Measurements from ENCODE around the gene CIBAR2.

CIBAR2 gene

GRCh38 chr16:85112364-85112763 is at the start of gene CIBAR2:
Gene CIBAR2, minus strand, starts transcription at chr16:85112472. Its CDS starts 120 bp downstream, at chr16:85112352.
- Histone ChIP-seq H3K4me1 (ENCODE audit: control insufficient read depth, insufficient read depth, low read length) (no peaks in the 10 kb centered on the region), H3K9me3 (ENCODE audit: control insufficient read depth, insufficient read depth, low read length) (no peaks in the 10 kb centered on the region), H3K36me3 (ENCODE audit: control insufficient read depth, insufficient read depth, low read length) (no peaks in the 10 kb centered on the region), H3K27me3 (ENCODE audit: control insufficient read depth, insufficient read depth, low read length) (no peaks in the 10 kb centered on the region), H3K4me3 (ENCODE audit: low read depth, low read length) (no peak within 1 kb of the TSS), H3K9ac (ENCODE audit: low read depth, low read length) (no peak within 1 kb of the TSS)

GRCh38 chr16:85159179-85159980 is 47.1 kb upstream of the CIBAR2 start:
- H3K4me1 ChIP-seq (ENCODE audit: control insufficient read depth, insufficient read depth, low read length) = peaks cover 5% of the 10 kb centered on the region
- H3K4me3 ChIP-seq (ENCODE audit: low read depth, low read length) = no peak overlapping the region
- no peaks in the 10 kb centered on the region for H3K9me3 ChIP-seq (ENCODE audit: control insufficient read depth, insufficient read depth, low read length)
- no peak overlapping the region for H3K9ac ChIP-seq (ENCODE audit: low read depth, low read length)
- H3K36me3 ChIP-seq (ENCODE audit: control insufficient read depth, insufficient read depth, low read length) = no peaks in the 10 kb centered on the region
- no peaks in the 10 kb centered on the region for H3K27me3 ChIP-seq (ENCODE audit: control insufficient read depth, insufficient read depth, low read length)

GRCh38 chr16:85158743-85159178 is 46.5 kb upstream of the CIBAR2 start:
- Histone ChIP-seq H3K4me3 (ENCODE audit: low read depth, low read length) (no peak overlapping the region), H3K9ac (ENCODE audit: low read depth, low read length) (no peak overlapping the region), H3K36me3 (ENCODE audit: control insufficient read depth, insufficient read depth, low read length) (no peaks in the 10 kb centered on the region), H3K4me1 (ENCODE audit: control insufficient read depth, insufficient read depth, low read length) (peaks cover 5% of the 10 kb centered on the region), H3K9me3 (ENCODE audit: control insufficient read depth, insufficient read depth, low read length) (no peaks in the 10 kb centered on the region), H3K27me3 (ENCODE audit: control insufficient read depth, insufficient read depth, low read length) (no peaks in the 10 kb centered on the region)

- no peaks in the 10 kb centered on the region for H3K27me3 ChIP-seq (ENCODE audit: control insufficient read depth, insufficient read depth, low read length)
- H3K36me3 ChIP-seq (ENCODE audit: control insufficient read depth, insufficient read depth, low read length) = no peaks in the 10 kb centered on the region
- H3K4me3 ChIP-seq (ENCODE audit: low read depth, low read length) = no peak overlapping the region
- no peak overlapping the region for H3K9ac ChIP-seq (ENCODE audit: low read depth, low read length)
- peaks cover 5% of the 10 kb centered on the region for H3K4me1 ChIP-seq (ENCODE audit: control insufficient read depth, insufficient read depth, low read length)
- no peaks in the 10 kb centered on the region for H3K9me3 ChIP-seq (ENCODE audit: control insufficient read depth, insufficient read depth, low read length)
Measured at GRCh38 chr16:85157813-85158742, 45.8 kb upstream of the CIBAR2 start.

GRCh38 chr16:85157372-85157771 is 45.1 kb upstream of the CIBAR2 start:
- Histone ChIP-seq H3K27me3 (ENCODE audit: control insufficient read depth, insufficient read depth, low read length) (no peaks in the 10 kb centered on the region), H3K9ac (ENCODE audit: low read depth, low read length) (no peak overlapping the region), H3K4me3 (ENCODE audit: low read depth, low read length) (no peak overlapping the region)

GRCh38 chr16:85156869-85157268 is 44.6 kb upstream of the CIBAR2 start:
- H3K4me3 ChIP-seq (ENCODE audit: low read depth, low read length) = no peak overlapping the region
- H3K27me3 ChIP-seq (ENCODE audit: control insufficient read depth, insufficient read depth, low read length) = no peaks in the 10 kb centered on the region
- no peak overlapping the region for H3K9ac ChIP-seq (ENCODE audit: low read depth, low read length)
- peaks cover 5% of the 10 kb centered on the region for H3K4me1 ChIP-seq (ENCODE audit: control insufficient read depth, insufficient read depth, low read length)
- H3K36me3 ChIP-seq (ENCODE audit: control insufficient read depth, insufficient read depth, low read length) = no peaks in the 10 kb centered on the region
- H3K9me3 ChIP-seq (ENCODE audit: control insufficient read depth, insufficient read depth, low read length) = no peaks in the 10 kb centered on the region

More at GRCh38 chr16:85157372-85157771, 45.1 kb upstream of the CIBAR2 start:
- H3K9me3 ChIP-seq (ENCODE audit: control insufficient read depth, insufficient read depth, low read length) = no peaks in the 10 kb centered on the region
- H3K4me1 ChIP-seq (ENCODE audit: control insufficient read depth, insufficient read depth, low read length) = peaks cover 5% of the 10 kb centered on the region
- H3K36me3 ChIP-seq (ENCODE audit: control insufficient read depth, insufficient read depth, low read length) = no peaks in the 10 kb centered on the region

DNA sequence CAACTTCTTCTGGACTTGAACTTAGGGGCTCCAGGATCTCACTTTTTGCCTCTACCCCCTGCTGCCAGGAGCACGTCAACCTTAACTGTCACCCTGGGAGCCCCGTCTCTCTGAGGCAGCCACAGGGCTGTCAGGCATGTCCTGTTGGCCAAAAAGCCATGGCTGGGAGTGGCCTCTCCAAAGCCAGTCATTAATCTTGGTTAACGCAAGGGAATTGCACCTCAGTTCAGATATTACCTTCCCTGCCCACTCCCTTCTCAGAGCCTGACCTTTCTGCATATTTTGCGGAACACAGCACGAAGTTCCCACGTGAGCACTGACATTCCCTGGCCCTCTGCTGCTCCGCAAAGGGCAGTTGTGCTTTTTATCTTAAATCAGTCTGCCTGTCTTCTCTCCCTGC is 44.2 kb upstream of the CIBAR2 start:
- peaks cover 5% of the 10 kb centered on the region for H3K4me1 ChIP-seq (ENCODE audit: control insufficient read depth, insufficient read depth, low read length)
- H3K9me3 ChIP-seq (ENCODE audit: control insufficient read depth, insufficient read depth, low read length) = no peaks in the 10 kb centered on the region
- no peak overlapping the region for H3K4me3 ChIP-seq (ENCODE audit: low read depth, low read length)
- no peaks in the 10 kb centered on the region for H3K27me3 ChIP-seq (ENCODE audit: control insufficient read depth, insufficient read depth, low read length)
- H3K36me3 ChIP-seq (ENCODE audit: control insufficient read depth, insufficient read depth, low read length) = no peaks in the 10 kb centered on the region
- no peak overlapping the region for H3K9ac ChIP-seq (ENCODE audit: low read depth, low read length)

DNA sequence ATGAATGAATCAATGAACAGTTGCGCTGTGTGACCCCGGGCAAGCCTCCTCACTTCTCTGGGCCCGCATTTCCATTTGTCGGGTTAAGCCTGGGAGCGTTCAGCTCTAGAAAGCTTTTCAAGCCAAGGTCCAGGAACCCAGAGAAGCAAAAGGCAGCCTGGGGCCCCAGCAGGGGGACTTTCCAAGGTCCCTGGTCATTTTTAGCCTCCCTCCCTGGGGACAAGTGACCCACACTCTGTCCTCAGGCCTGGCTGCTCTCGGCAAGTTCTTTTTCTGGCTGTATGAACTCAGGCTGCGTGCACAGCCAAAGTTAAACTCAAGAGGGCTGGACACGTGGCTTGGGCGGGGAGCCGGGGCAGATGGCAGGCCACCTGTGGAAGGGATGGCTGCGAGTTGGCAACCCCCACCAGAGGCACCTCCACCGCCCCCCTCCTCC is 41.4 kb upstream of the CIBAR2 start:
- H3K4me1 ChIP-seq (ENCODE audit: control insufficient read depth, insufficient read depth, low read length) = peaks cover 3% of the 10 kb centered on the region
- no peaks in the 10 kb centered on the region for H3K9me3 ChIP-seq (ENCODE audit: control insufficient read depth, insufficient read depth, low read length)
- no peak overlapping the region for H3K9ac ChIP-seq (ENCODE audit: low read depth, low read length)
- H3K4me3 ChIP-seq (ENCODE audit: low read depth, low read length) = no peak overlapping the region
- H3K27me3 ChIP-seq (ENCODE audit: control insufficient read depth, insufficient read depth, low read length) = no peaks in the 10 kb centered on the region
- no peaks in the 10 kb centered on the region for H3K36me3 ChIP-seq (ENCODE audit: control insufficient read depth, insufficient read depth, low read length)

DNA sequence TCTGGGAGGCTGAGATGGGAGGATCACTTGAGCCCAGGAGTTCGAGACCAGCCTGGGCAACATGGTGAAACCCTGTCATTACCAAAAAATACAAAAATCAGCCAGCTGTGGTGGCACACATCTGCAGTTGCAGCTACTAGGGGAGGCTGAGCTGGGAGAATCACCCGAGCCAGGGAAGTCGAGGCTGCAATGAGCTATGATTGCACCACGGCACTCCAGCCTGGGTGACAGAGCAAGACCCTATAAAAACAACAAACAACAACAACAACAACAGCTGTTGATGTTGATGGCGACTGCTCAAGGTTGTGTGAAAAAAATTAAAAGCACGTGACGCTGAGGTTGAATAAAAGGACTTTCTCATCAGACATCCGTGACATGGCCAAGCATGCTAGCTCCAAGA is 40.8 kb upstream of the CIBAR2 start:
- no peaks in the 10 kb centered on the region for H3K9me3 ChIP-seq (ENCODE audit: control insufficient read depth, insufficient read depth, low read length)
- no peaks in the 10 kb centered on the region for H3K4me1 ChIP-seq (ENCODE audit: control insufficient read depth, insufficient read depth, low read length)
- H3K4me3 ChIP-seq (ENCODE audit: low read depth, low read length) = no peak overlapping the region
- no peaks in the 10 kb centered on the region for H3K36me3 ChIP-seq (ENCODE audit: control insufficient read depth, insufficient read depth, low read length)
- no peaks in the 10 kb centered on the region for H3K27me3 ChIP-seq (ENCODE audit: control insufficient read depth, insufficient read depth, low read length)
- H3K9ac ChIP-seq (ENCODE audit: low read depth, low read length) = no peak overlapping the region

GRCh38 chr16:85152414-85153030 is 40.2 kb upstream of the CIBAR2 start:
- no peaks in the 10 kb centered on the region for H3K36me3 ChIP-seq (ENCODE audit: control insufficient read depth, insufficient read depth, low read length)
- H3K27me3 ChIP-seq (ENCODE audit: control insufficient read depth, insufficient read depth, low read length) = no peaks in the 10 kb centered on the region
- H3K9ac ChIP-seq (ENCODE audit: low read depth, low read length) = no peak overlapping the region
- no peaks in the 10 kb centered on the region for H3K4me1 ChIP-seq (ENCODE audit: control insufficient read depth, insufficient read depth, low read length)
- H3K9me3 ChIP-seq (ENCODE audit: control insufficient read depth, insufficient read depth, low read length) = no peaks in the 10 kb centered on the region
- H3K4me3 ChIP-seq (ENCODE audit: low read depth, low read length) = no peak overlapping the region

DNA sequence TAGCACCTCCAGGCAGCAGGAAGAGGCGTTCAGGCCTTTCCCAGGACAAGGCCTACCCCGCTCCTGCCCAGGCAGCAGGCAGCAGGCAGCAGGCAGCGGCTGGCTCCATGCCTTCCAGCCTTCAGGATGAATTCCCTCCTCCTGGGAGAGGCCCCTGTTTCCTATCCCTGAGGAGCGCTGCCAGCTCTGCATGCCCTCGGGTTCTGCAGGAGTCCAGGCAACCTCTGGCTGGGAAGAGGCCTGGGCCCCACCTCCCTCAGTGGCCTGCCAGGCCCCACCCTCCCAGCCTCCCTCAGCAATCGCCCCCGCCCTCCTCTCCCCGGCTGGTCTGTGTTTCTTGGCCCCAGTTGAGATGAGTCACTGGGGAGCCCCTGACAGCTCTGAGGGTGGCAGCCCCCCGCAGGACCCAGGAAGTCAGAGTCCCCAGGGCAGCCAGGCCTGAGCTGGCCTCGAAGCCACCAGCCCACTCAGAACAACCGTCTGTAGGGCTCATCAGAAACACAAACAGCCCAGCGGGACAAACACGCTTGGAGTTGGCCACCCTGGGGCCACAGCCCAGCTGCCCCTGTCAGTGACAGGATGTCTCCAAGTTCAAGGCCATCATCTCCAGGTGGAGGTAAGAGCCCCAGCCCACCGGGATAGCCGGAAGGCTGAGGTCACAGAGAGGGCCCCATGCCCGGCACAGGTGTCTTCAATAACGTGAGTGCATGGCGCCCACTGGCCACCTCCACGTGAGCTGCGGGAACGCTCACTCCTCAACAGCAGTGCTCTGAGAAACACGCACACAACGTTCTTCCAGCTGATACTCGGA is 39.5 kb upstream of the CIBAR2 start:
- Histone ChIP-seq H3K4me1 (ENCODE audit: control insufficient read depth, insufficient read depth, low read length) (no peaks in the 10 kb centered on the region), H3K4me3 (ENCODE audit: low read depth, low read length) (no peak overlapping the region), H3K27me3 (ENCODE audit: control insufficient read depth, insufficient read depth, low read length) (no peaks in the 10 kb centered on the region), H3K36me3 (ENCODE audit: control insufficient read depth, insufficient read depth, low read length) (no peaks in the 10 kb centered on the region), H3K9ac (ENCODE audit: low read depth, low read length) (no peak overlapping the region), H3K9me3 (ENCODE audit: control insufficient read depth, insufficient read depth, low read length) (no peaks in the 10 kb centered on the region)
